ENCODE data around the gene NTSR2. TPM values are rescaled to one million over a fixed set of nuclear protein-coding genes. Genes with fewer than 3 reads are reported as not detected.

Gene NTSR2
- total and polyA plus RNA-seq, 10 of the 15 experiments (the other 5 are each of a cell fraction or from before 2014, with no cell fraction given) = not detected

- no peak for DNase-seq (ENCODE audit: low read depth, low spot score)
- H3K9ac ChIP-seq (ENCODE audit: control insufficient read depth, insufficient read depth, low read length) = no peak overlapping the region
- H3K79me2 ChIP-seq (ENCODE audit: control insufficient read depth, insufficient read depth, low read length) = no peaks in the 10 kb centered on the region
- peaks cover 5 to 12% of the 10 kb centered on the region in 2 experiments; a peak in 3 of 4 replicates for H3K27me3 ChIP-seq (replicated peaks in 1 of 2; ENCODE audit: control insufficient read depth in 2 of 2, insufficient read depth in 2 of 2, low read length in 1 of 2)
- FAIRE-seq = no peak
- no peak overlapping the region for H3K4me2 ChIP-seq (ENCODE audit: control insufficient read depth, insufficient read depth)
- no peak overlapping the region for H3K27ac ChIP-seq (ENCODE audit: control insufficient read depth, insufficient read depth)
- ChIA-PET SMC1A (ENCODE audit: uncharacterized antibody, unreplicated experiment) (interaction anchor here (0.9 to 1.4 kb wide), 2 partner anchors 97 to 203 kb away, joined by 3 read pairs; no protein-coding TSS in a partner anchor), POLR2A (no interaction called here), RAD21 (ENCODE audit: unreplicated experiment) (interaction anchor here (1.0 kb wide), 1 partner anchor 549 kb away, joined by 3 read pairs; a partner anchor contains a TSS), CTCF (interaction anchor here (0.6 to 2.3 kb wide), 17 partner anchors 9 to 549 kb away, joined by 3 to 9 read pairs (median 4); a partner anchor contains a TSS)
- no peaks in the 10 kb centered on the region for H4K20me1 ChIP-seq (ENCODE audit: control insufficient read depth, insufficient read depth)
- intact Hi-C loops (cut with micrococcal nuclease; ENCODE audit: unreplicated experiment) = no loop called here
- TF ChIP-seq YBX1 (IDR thresholded peaks at IDR 0.05) = no peak
- TF ChIP-seq ZNF274 (IDR thresholded peaks at IDR 0.05; ENCODE audit: insufficient read depth, insufficient read length) = no peak
- TF ChIP-seq MYB (IDR thresholded peaks at IDR 0.05; ENCODE audit: borderline replicate concordance, low read depth, low read length) = no peak
- TF ChIP-seq EED (IDR thresholded peaks at IDR 0.05; ENCODE audit: low read depth) = no peak
- TF ChIP-seq SMC3 (IDR thresholded peaks at IDR 0.05; ENCODE audit: borderline replicate concordance, low read length) = no peak
- 48% methylated on average over 15 of the region's 15 CpGs for WGBS (ENCODE audit: insufficient coverage, insufficient replicate concordance, low lambda C conversion rate, missing lambda C conversion rate)
- in situ Hi-C loops (cut with MboI) = no loop called here
- BruUV-seq (replicated peaks) = no TSS peak
- no peak overlapping the region for H3K4me3 ChIP-seq
- no peaks in the 10 kb centered on the region for H3K4me1 ChIP-seq (ENCODE audit: control insufficient read depth, insufficient read depth, low read length)
- no peak for ATAC-seq
- no peaks in the 10 kb centered on the region for H3K9me3 ChIP-seq (replicated peaks; ENCODE audit: control insufficient read depth, insufficient read depth, low read length)
- H2AFZ ChIP-seq (ENCODE audit: control insufficient read depth, low read depth, low read length) = no peak overlapping the region
- H3K36me3 ChIP-seq (ENCODE audit: control insufficient read depth in 2 of 2, insufficient read depth in 2 of 2, low read length in 1 of 2) = no peaks in the 10 kb centered on the region
These were observed 11.1 kb upstream of the NTSR2 start for GRCh38 chr2:11680901-11681721.
